Measurements from ENCODE around the gene SYCE1L. TPM values are rescaled to one million over a fixed set of nuclear protein-coding genes. Genes with fewer than 3 reads are reported as not detected.

Gene SYCE1L
- total and polyA plus RNA-seq, 2 donors from 2014 or later (not counting 2 experiments from before 2014, with no cell fraction given) = 1.6 to 4.4 TPM

Other genes starting within 250 kb of the SYCE1L start
- gene MON1B, start 8.2 kb upstream of the SYCE1L start, total RNA-seq = 16.8 and 18.6 TPM in 2 replicates
- 11.9 and 12.3 TPM in 2 replicates for gene MON1B, start 8.2 kb upstream of the SYCE1L start, polyA plus RNA-seq
- not detected in 2 replicates for gene ADAMTS18, start 235.6 kb downstream of the SYCE1L start, total RNA-seq
- not detected in 2 replicates for gene ADAMTS18, start 235.6 kb downstream of the SYCE1L start, polyA plus RNA-seq

Data from foreskin keratinocyte (primary cell).